ENCODE results near the gene ALG6.
A peak's percentile ranks its signal among the peaks of the same experiment; 100 is the strongest.

Gene ALG6

DNA sequence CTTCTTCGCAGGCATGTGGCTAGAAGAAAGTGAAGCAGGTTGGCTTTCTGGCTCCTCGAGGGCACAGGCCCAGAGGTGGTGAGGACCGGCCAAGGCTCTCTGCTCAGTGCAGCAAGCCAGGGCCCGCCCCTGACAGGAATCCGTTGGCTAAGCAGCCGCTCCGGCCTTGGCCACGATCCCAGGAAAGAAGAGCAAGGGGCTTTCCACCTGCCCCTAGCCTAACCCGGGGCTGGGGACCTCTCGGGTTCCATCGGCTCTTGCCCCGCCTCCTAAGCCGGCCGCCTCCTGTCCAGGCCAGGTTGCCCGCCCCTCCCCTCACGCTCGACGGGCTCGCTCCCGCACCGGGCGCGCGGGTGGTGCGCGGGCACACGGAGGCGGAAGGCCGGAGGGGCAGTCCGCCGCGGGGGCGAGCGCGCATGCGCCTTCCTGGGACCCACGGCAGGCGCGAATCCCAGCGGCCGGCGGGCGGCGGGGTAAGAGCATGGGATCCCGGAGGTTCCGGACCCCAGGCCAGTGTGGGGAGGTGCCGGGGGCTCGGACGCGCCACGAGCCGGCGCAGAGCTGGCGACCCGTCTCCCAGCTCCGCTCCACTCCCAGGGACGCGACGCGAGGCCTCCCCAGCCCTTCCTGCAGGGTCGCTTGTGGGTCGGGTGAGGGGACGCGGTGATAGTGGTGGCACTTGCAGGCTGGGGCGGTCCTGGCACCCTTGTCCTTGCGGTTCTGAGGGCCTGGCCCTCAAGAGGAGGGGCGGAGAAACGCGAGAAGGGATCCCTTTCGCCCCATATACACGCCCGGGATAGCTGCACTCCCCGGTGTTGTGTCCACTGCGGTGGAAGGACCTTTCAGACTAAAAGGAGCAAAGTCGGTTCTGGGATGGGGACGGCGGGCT, at the start of gene ALG6:
Gene ALG6 (plus strand): TSS at position 413 of the 889 bp plus-strand sequence. CDS start 3,351 bp downstream, outside the sequence.
- in situ Hi-C loops (cut with MboI; ENCODE audit: low sequenced_read_pairs, unreplicated experiment): no loop called here
- TF ChIP-seq, protein P1, sequence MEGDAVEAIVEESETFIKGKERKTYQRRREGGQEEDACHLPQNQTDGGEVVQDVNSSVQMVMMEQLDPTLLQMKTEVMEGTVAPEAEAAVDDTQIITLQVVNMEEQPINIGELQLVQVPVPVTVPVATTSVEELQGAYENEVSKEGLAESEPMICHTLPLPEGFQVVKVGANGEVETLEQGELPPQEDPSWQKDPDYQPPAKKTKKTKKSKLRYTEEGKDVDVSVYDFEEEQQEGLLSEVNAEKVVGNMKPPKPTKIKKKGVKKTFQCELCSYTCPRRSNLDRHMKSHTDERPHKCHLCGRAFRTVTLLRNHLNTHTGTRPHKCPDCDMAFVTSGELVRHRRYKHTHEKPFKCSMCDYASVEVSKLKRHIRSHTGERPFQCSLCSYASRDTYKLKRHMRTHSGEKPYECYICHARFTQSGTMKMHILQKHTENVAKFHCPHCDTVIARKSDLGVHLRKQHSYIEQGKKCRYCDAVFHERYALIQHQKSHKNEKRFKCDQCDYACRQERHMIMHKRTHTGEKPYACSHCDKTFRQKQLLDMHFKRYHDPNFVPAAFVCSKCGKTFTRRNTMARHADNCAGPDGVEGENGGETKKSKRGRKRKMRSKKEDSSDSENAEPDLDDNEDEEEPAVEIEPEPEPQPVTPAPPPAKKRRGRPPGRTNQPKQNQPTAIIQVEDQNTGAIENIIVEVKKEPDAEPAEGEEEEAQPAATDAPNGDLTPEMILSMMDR (IDR thresholded peaks at IDR 0.05; ENCODE audit: borderline replicate concordance, control extremely low read depth, extremely low read depth, insufficient read depth, missing control alignments): no peak
- DNase-seq (ENCODE audit: low spot score): peak; percentile 99

DNA sequence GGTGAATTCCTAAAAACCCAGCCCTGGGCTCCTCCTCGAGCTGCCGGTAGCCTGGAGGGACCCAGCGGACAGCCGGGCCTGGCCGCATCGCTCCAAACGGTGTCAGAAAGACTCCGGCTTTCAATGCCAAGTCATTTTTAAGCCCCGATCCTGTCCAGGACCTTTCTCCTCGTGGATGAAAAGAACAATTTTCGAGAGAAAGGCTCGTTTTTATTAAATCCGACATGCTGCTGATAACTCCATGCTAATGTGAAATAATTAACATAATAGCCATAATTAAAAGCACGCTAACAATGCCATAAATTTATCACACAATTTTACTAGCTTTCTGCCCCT, 49.6 kb upstream of the ALG6 start:
- in situ Hi-C loops (cut with MboI; ENCODE audit: low sequenced_read_pairs, unreplicated experiment): no loop called here
- TF ChIP-seq, protein P1 (IDR thresholded peaks at IDR 0.05; ENCODE audit: borderline replicate concordance, control extremely low read depth, extremely low read depth, insufficient read depth, missing control alignments): no peak
- DNase-seq (ENCODE audit: low spot score): no peak

DNA sequence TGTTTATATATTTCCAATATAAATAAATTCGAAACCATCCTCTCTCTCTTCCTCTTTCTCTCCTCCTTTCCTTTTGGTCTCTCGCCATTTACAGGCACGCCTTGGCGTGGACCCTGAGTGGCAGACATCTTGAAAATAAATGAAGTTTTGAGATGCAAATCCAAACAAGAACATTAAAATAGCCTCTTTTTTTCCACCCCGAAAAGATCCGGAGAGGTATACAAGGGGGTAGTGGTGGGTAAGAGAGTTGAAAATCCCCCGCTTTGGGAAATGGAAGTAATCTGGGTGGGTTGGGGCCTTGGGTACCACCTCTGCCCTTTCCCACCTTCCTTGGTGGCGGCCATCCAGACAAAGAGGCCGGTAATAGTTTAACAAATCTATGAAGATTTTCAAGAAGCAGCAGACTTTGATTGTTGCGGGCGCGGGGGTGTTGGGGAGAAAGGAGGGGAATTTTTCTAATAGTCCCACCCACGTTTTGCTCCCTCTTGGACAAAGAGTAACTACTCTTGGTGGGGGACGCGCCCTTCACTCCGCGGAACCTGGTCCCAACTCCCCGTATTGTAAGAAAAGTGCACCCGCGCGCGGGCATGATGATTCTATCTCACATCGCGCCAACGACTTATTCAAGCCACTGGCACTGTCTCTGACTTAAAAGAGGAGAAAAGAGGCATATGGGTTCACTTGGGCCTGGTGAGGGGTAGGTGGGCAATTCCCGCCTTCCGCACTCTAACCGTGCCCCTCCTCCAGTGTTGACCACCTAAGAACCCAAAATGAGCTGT, 49.0 kb upstream of the ALG6 start:
- TF ChIP-seq, protein P1 (IDR thresholded peaks at IDR 0.05; ENCODE audit: borderline replicate concordance, control extremely low read depth, extremely low read depth, insufficient read depth, missing control alignments): no peak
- in situ Hi-C loops (cut with MboI; ENCODE audit: low sequenced_read_pairs, unreplicated experiment): no loop called here
- DNase-seq (ENCODE audit: low spot score): no peak

DNA sequence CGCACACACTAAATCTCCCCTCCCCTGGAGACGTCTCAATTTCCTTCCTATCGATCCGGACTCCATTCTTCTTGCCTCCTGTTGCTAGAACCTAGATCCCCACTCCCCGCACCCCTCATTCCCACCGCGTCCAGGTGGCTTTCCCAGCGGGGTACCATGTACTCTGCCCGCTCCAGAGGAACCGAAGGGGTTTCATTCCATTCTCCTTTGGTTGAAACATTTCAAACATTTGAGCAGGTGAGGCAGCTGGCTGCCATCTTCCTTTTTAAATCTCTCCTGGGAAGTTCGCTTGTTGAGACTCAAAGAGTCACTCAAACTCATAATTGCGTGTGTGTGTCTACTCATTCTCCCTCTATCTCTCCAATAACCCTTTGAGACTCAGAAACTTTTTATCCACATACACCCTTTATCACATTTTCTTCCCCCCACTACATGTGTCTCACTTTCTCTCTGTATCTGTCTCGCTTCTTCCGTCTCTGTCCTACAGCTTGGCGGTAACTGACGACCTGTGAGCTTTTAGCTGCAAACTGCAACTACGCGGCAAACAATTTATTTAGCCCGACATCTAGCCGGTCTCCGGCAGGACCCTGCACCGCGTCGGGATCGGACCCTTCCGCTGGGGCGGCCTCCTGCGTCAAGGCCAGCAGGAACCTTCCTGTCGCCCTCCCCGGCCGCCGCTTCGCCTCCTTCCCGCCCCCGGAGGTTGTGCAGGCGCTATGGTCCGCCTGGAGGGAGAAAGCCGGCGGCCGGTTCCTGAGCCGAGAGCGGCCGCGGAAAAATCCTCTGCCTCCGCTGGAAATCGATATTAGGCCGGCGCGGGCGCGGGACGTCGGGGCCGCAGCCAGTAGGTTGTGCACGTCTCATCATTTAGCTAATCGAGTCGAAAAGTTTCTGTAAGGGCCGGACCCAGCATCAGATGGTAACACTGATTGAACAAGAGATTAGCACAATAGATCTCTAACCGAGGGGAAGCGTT, 48.1 kb upstream of the ALG6 start:
- TF ChIP-seq, protein P1 (IDR thresholded peaks at IDR 0.05; ENCODE audit: borderline replicate concordance, control extremely low read depth, extremely low read depth, insufficient read depth, missing control alignments): no peak
- in situ Hi-C loops (cut with MboI; ENCODE audit: low sequenced_read_pairs, unreplicated experiment): no loop called here
- DNase-seq (ENCODE audit: low spot score): peak; percentile 31

DNA sequence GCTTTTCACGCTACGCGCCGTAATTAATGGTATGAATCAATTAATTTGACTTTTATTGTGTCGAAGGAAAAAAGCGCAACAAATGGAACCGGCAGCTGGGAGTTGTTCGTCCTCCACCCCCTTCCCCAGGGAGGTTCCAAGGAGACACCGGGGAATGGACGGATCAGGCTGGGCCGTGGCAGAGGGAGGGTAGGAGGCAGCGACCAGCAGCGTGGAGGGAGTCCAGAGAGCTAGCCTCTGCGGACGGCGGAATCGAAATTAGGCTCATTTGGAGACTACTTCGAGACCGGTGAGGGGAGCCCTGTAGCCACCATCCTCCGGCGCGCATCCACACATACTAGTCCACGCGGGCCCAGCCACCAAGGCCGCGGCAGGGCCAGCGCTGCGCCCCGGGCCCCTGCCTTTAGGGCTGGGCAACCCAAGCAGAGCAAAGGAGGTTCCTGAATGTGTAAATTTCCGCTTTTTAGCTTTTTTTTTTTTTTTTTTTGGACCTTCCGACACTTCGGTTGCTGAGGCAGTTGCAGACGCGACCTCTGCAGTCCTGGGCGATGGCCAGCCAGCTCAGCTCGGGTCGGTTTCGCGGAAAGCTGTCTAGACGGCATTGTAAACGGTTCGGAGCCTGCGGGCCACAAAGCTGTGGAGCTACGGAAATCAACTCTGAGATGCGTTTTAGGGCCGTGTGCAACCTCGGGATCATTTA, 47.3 kb upstream of the ALG6 start:
- in situ Hi-C loops (cut with MboI; ENCODE audit: low sequenced_read_pairs, unreplicated experiment): no loop called here
- TF ChIP-seq, protein P1 (IDR thresholded peaks at IDR 0.05; ENCODE audit: borderline replicate concordance, control extremely low read depth, extremely low read depth, insufficient read depth, missing control alignments): no peak
- DNase-seq (ENCODE audit: low spot score): peak; percentile 37

All from GM13976 (cell line).